Limb (tissue), 2 donors: ENCODE results near the gene FTCD.

Experiments
- DNase-seq, 2 donors: peaks; one replicate each; pipeline ENCODE4 v3.0.0-alpha.2; 2016; ENCODE audit errors: extremely low spot score in 2 of 2

FTCD gene

GRCh38 chr21:46124083-46124925 lies 31.1 kb downstream of the FTCD start:
- DNase-seq: peak in 1 of 2 donors; percentile 30

DNA sequence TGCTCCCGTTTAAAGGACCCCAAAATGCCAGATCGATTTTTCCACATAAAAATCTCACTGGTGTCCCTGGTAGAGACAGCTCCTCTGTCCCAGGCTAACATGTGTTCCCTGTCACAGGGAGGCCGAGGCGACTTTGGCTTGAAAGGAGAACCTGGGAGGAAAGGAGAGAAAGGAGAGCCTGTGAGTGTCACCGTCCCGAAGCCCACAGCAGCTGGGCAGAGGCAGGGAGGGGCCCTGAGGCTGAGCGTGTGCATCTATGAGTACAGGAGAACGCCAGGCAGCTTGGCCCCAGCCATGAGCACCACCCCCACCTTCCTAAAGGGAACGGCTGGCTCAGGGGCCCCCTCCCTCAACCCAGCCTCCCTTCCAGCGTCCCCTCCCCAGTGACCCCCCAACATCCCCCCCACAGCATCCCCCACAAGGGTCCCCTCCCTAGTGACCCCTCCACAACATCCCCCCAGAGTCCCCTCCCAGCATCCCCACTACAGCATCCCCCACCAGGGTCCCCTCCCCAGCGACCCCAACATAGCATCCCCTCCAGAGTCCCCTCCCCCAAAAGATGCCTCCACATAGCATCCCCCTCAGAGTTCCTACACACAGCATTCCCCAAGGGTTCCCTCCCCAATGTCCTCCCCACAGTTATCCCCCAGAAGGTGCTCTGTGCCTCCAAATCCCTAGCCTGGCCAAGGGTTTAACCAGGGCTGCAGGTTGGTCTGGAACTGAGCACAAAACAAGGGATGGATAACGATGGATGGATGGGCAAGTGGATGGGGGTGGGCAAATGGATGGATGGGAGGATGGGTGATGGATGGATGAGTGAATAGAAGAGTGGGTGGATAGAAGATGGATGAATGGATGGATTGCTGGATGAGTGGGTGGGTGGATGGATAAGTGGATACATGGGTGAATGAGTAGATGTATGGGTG lies 32.4 kb downstream of the FTCD start:
- no peak for DNase-seq

- no peak for DNase-seq
These were observed 33.1 kb downstream of the FTCD start for GRCh38 chr21:46122237-46122671.

DNA sequence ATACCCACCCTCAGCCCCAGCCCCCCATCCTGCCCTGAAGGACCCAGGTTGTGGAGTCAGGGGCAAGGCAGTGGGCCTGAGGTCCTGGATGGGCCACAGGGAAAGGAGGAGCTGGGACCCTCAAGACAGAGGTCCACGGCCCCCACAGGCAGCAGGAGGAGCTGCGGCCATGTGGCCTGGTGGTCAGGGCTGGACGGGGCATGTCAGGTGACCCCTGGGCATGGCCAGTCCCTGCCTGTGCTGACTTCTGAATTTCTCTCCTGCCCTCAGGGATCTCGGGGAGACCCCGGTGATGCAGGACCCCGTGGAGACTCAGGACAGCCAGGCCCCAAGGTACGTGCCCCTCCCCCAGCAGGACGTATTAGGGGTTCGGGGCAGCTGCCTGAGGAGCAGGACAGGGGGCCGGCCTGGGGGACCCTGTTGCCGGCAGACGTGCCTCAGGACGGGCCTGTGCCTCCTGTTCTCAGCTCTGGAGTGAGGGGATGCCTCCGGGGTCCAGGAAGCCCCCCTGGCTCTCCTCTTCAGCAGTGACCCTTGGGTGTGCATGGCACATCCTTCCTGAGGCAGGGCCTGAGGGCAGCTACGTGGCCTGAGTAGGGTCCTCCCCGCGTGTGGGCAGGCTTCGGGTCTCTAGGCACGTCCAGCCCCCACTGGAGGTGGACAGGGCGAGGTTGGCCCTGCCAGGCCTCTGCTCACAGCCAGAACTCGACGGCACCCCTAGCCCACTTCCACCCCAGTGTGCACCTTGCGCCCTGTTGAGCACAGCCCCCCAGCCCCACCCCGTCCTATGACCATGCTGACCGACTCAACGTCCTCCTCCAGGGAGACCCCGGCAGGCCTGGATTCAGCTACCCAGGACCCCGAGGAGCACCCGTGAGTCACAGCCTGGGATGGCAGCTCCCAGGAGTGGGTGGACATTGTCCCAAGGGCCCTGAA lies 33.8 kb downstream of the FTCD start:
- DNase-seq: no peak

GRCh38 chr21:46120301-46121285 lies 34.8 kb downstream of the FTCD start:
- DNase-seq: peak in 1 of 2 donors; percentile 29

DNA sequence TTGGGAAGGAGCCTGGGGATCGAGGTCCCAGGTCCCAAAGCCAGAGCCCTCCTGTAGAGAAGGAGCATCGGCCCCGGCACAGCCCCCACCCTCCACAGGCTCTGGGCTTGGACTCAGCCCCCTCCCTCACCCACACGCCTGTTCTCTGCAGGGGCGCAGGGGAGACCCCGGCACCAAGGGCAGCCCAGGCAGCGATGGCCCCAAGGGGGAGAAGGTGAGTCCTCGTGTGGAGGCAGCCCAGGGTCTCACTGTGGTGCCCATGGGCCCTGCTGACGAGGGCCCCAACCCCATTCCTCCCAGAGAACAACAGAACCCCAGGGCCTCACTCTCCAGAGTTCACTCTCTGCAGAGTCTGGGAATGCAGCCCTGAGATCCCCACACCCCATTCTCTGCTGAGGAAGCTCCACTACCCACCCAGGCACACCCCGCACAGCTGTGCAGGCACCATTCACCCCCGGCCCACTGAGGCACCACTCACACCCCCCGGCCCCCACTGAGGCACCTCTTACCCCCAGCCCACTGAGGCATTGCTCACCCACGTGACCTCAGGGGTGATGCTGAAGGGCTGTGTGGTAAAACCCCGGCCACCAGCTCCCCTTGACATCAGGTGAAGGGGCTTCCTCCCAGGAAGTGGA lies 35.6 kb downstream of the FTCD start:
- DNase-seq: peak in 1 of 2 donors; percentile 28

DNA sequence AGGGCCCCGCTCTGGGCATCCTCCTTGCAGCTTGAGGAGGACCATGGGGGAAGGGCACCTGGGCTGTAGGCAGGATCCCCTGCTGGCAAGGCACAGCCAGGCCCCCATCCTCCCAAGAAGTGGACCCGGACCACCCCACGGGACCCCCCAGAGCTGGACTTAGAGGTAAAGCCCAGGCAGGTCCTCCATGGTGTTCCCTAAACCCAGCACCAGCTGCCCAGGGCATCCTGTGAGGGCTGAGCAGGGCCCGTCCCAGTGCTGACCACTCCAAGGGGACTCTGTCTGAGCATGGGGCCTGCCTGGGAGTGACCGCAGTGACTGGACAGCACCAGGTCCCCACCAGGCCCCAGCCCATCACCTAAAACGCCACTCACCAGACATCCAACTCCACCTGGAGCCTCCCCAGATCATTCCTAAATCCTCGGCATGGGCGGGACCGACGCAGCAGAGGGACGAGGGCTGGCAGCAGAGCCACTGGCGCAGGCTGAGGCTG lies 36.2 kb downstream of the FTCD start:
- DNase-seq: peak in 1 of 2 donors; percentile 28

DNA sequence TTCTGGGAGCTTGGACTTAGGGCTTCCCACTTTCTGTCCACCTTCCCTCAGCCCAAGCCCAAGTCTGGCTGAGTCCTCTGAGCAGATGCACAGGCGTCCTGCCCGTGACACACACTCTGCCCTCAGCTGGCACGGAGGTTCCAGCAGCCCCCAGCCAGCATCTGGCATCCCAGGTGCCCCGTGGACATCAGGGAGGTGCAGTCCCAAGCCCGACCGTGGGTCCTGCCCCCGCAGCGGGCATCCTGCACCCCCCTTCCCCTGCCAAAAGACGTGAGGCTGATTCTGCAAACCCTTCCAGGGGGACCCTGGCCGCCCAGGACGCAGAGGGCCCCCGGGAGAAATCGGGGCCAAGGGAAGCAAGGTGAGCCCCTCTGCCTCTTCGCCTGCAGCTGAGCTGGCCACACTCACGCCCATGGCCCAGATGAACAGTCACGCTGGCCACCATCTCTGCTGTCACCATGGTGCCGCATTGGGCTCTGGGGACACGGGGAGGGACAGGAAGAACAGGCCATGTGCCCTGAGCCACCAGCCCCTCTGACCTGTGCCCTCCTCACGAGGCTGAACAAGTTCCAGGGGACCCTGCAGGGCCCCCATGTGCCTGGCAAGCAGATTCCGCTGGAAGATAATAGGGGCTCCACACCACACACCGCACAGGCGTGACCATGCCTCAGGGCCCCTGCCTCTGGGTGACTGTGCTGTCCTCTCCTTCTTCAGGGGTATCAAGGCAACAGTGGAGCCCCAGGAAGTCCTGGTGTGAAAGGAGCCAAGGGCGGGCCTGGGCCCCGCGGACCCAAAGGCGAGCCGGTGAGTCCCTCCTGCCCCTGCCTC lies 36.8 kb downstream of the FTCD start:
- peak in 1 of 2 donors; percentile 25 for DNase-seq

GRCh38 chr21:46117586-46118315 lies 37.6 kb downstream of the FTCD start:
- DNase-seq: peak in 1 of 2 donors; percentile 22

GRCh38 chr21:46116776-46117585 lies 38.4 kb downstream of the FTCD start:
- peak in 1 of 2 donors; percentile 33 for DNase-seq

DNA sequence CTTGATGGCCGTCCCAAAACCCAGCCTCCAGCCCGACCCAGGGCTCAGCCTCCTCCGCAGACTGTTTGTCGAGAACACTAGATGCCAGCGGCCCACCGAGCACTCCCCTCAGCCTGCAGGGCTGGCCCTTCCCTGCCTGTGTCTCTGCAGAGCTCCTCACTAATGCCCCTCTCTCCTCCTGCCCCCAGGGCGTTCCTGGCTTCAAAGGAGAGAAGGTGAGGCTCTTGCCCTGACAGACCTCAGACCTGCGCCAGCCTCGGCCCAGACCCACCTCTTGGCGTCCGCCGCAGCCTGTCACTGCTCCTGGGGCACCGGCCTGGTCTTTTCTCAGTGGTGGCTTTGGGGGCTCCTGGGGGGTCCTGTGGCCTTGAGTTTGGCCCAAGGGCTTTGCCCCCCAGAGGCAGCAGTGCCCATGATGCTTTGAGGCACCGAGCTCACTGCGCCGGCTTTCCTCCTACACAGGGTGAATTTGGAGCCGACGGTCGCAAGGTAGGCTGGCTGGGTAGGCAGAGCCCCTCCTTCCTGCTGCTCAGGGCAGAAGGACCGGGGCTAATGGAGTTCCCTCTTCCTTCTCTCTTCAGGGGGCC lies 39.1 kb downstream of the FTCD start:
- DNase-seq: peak in 1 of 2 donors; percentile 17

DNA sequence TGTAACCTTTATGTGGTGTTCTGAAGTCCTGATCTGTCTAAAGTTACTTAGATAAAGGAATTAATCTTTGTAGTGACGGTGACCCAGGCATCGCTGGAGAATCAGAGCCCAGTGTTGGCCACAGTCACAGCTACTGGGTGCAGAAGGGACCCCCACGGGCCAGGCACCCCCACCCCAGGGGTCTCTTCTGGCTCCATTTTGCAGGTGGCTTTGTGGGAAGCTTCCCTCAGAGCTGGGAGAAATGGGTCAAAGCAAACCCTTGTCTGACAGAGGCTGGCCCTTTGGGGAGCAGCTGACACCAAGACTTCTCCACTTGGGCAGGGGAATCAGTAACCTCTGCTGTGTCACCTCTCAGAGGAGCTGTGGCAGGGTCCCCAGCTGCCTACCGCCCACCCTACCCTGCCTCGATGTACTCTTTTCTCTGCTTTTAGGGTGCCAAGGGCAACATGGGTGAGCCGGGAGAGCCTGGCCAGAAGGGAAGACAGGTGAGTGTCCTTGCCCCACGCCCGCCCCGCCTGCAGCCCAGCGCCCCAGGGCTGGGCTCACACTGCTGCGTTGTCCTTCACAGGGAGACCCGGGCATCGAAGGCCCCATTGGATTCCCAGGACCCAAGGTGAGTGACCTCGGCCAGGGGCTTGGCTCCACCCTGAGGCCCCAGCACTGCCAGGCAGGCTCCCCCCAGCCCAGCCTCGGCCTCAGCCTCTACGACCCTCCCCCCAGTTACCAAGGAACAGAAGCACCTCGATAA lies 39.8 kb downstream of the FTCD start:
- DNase-seq: no peak

GRCh38 chr21:46114963-46115362 lies 40.4 kb downstream of the FTCD start:
- no peak for DNase-seq

GRCh38 chr21:46113497-46114176 lies 41.7 kb downstream of the FTCD start:
- DNase-seq: no peak

DNA sequence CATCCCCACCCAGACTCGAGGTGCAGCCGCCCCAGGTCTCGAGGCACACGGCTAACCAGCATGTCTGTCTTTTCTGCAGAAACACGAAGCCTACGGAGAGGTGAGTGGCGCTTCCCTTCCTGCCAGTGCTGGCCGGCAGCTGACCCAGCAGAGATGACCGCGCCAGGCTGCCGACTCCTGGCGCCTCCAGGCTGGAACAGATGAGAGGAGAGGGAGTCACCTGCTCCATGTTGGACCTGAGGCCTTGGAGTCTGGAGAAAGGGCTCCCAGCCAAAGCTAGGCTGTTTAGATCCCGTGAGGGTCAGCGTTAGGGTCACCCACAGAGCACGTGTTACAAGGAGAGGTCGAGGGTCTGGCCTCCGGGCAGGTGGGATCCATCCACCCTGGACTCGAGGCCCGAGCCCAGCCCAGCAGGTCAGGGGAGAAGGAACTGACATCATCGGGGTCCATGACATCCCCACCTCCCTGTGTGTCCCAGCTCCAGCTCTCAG lies 42.6 kb downstream of the FTCD start:
- no peak for DNase-seq
